Liver (tissue), 9 donors: ENCODE data around the gene PPP2R2C. TPM values are rescaled to one million over a fixed set of nuclear protein-coding genes. Genes with fewer than 3 reads are reported as not detected.
A peak's percentile ranks its signal among the peaks of the same experiment; 100 is the strongest.

ENCODE experiments used
- DNase-seq: peaks from one replicate; pipeline ENCODE4 v3.0.0-alpha.2; 2017; ENCODE audit warnings: low spot score
- H3K27ac ChIP-seq, 2 donors: one replicate each; pipeline ENCODE4 v1.7.0; 2013; ENCODE audit warnings: inconsistent platforms in 2 of 2, low read length in 2 of 2, control low read depth in 1 of 2, low read depth in 1 of 2, mild to moderate bottlenecking in 1 of 2
- H3K27me3 ChIP-seq, 4 donors: one replicate each; pipeline versions ENCODE4 v1.6.1 to v1.7.0; 2013; ENCODE audit warnings: low read length in 3 of 4, inconsistent platforms in 1 of 4, mild to moderate bottlenecking in 1 of 4, moderate library complexity in 1 of 4; ENCODE audit not compliant: control insufficient read depth in 4 of 4, insufficient read depth in 4 of 4
- H3K36me3 ChIP-seq, 4 donors: one replicate each; pipeline versions ENCODE4 v1.6.1 to v1.7.0; 2013; ENCODE audit warnings: low read length in 3 of 4, mild to moderate bottlenecking in 3 of 4, low read depth in 1 of 4, moderate library complexity in 1 of 4; ENCODE audit not compliant: control insufficient read depth in 4 of 4, insufficient read depth in 3 of 4
- H3K4me1 ChIP-seq, 4 donors: one replicate each; pipeline versions ENCODE4 v1.6.1 to v1.7.0; 2013; ENCODE audit warnings: low read length in 3 of 4, mild to moderate bottlenecking in 3 of 4, moderate library complexity in 1 of 4; ENCODE audit not compliant: control insufficient read depth in 4 of 4, insufficient read depth in 4 of 4
- H3K4me3 ChIP-seq, 3 donors: one replicate each; pipeline versions ENCODE4 v1.6.1 to v1.7.0; 2013; ENCODE audit warnings: low read length in 3 of 3, control low read depth in 1 of 3, low read depth in 1 of 3, mild to moderate bottlenecking in 1 of 3
- H3K9ac ChIP-seq, 2 donors: one replicate each; pipeline ENCODE4 v1.7.0; 2013; ENCODE audit warnings: low read length in 2 of 2, mild to moderate bottlenecking in 2 of 2, moderate library complexity in 2 of 2, control low read depth in 1 of 2, low read depth in 1 of 2
- H3K9me3 ChIP-seq, 4 donors: one replicate each; pipeline versions ENCODE4 v1.6.1 to v1.7.0; 2013; ENCODE audit warnings: low read length in 3 of 4; ENCODE audit not compliant: control insufficient read depth in 4 of 4
- CTCF ChIP-seq: fragments of 150-350 bp; IDR thresholded peaks from 2 replicates; pipeline ENCODE4 v1.5.1; 2017; ENCODE audit warnings: improper control_type of control experiment, low read depth, low read length; ENCODE audit not compliant: missing input control
- EGR1 ChIP-seq, 2 donors: IDR thresholded peaks; 2 replicates each; pipeline ENCODE4 v1.6.1; 2016 to 2018; ENCODE audit warnings: antibody characterized with exemption in 2 of 2, low read depth in 2 of 2
- HNF4A ChIP-seq, 2 donors: conservative IDR thresholded peaks; 2 replicates each; pipeline ENCODE4 v1.6.1; 2016; ENCODE audit warnings: antibody characterized with exemption in 2 of 2, mild to moderate bottlenecking in 2 of 2
- HNF4G ChIP-seq: IDR thresholded peaks from 2 replicates; pipeline ENCODE4 v1.6.1; 2016; ENCODE audit warnings: antibody characterized with exemption
- RAD21 ChIP-seq, 2 donors: IDR thresholded peaks; 2 replicates each; pipeline ENCODE4 v1.6.1; 2016; ENCODE audit warnings: antibody characterized with exemption in 2 of 2, mild to moderate bottlenecking in 2 of 2
- RXRA ChIP-seq, 2 donors: IDR thresholded peaks; 2 replicates each; pipeline ENCODE4 v1.6.1; 2017 to 2018; ENCODE audit warnings: antibody characterized with exemption in 2 of 2, mild to moderate bottlenecking in 1 of 2
- SP1 ChIP-seq: IDR thresholded peaks from 2 replicates; pipeline ENCODE4 v1.6.1; 2018; ENCODE audit warnings: antibody characterized with exemption, mild to moderate bottlenecking
- TAF1 ChIP-seq: conservative IDR thresholded peaks from 2 replicates; pipeline ENCODE4 v1.6.1; 2016; ENCODE audit warnings: antibody characterized with exemption, mild to moderate bottlenecking
- WGBS: extraction: QIAGEN DNeasy Blood & Tissue Kit; methylation state at CpG from one replicate; pipeline ENCODE4 v1.1.7; 2013; 5-methylcytosine and 5-hydroxymethylcytosine counted together
- polyA plus RNA-seq, 2 donors: library from polyadenylated mRNA; stranded (reverse) in 1 of 2; unstranded in 1 of 2; fragments of 200-250 nt in 1 of 2; fragments of >200 nt in 1 of 2; fragmentation: Nextera tagmentation in 1 of 2; extraction: Ambion mirVana in 1 of 2; gene quantifications; one replicate each; pipeline versions ENCODE4 v1.2.1 to v1.2.3, GENCODE V29; 2013 to 2015
- total RNA-seq, 2 donors: library from RNA; depleted of rRNA; stranded (reverse); fragments of >200 nt; gene quantifications; one replicate each; pipeline ENCODE4 v1.2.3, GENCODE V29; 2014
- TF ChIP-seq, protein P1 (sequence below): IDR thresholded peaks from 2 replicates; pipeline ENCODE4 v1.6.1; 2016; ENCODE audit warnings: antibody characterized with exemption
- donor health status: healthy.
- donor health status: healthy.
- donor health status: healthy.
- donor health status: healthy.
- donor health status: healthy.

The PPP2R2C gene
- total and polyA plus RNA-seq, 4 donors = under 0.01 to 0.01 TPM; not detected in 2

GRCh38 chr4:6332042-6332668, 140.3 kb downstream of the PPP2R2C start:
- 47% methylated on average over 18 of the region's 18 CpGs for WGBS
- DNase-seq = peak; percentile 47
- H3K27me3 ChIP-seq = no peaks in the 10 kb centered on the region
- peaks cover 0 to 2% (median 0%) of the 10 kb centered on the region in 4 donors for H3K9me3 ChIP-seq
- H3K27ac ChIP-seq = no peak overlapping the region
- no peak overlapping the region for H3K4me3 ChIP-seq
- TF ChIP-seq HNF4G (no peak), RAD21 (IDR thresholded peaks at IDR 0.05) (peak; percentile 58 to 71), RXRA (IDR thresholded peaks at IDR 0.05) (no peak), HNF4A (conservative IDR thresholded peaks at IDR 0.05) (no peak), CTCF (peak; percentile 55)
- H3K36me3 ChIP-seq = no peaks in the 10 kb centered on the region
- H3K9ac ChIP-seq = no peak overlapping the region
- H3K4me1 ChIP-seq = peaks cover 0 to under 1% (median 0%) of the 10 kb centered on the region in 4 donors

GRCh38 chr4:6331468-6331867, 140.9 kb downstream of the PPP2R2C start:
- H3K9ac ChIP-seq = no peak overlapping the region
- no peak for DNase-seq
- H3K4me3 ChIP-seq = no peak overlapping the region
- no peaks in the 10 kb centered on the region for H3K36me3 ChIP-seq
- H3K27me3 ChIP-seq = no peaks in the 10 kb centered on the region
- H3K27ac ChIP-seq = no peak overlapping the region
- WGBS = 92% methylated on average over 6 of the region's 6 CpGs
- H3K4me1 ChIP-seq = no peaks in the 10 kb centered on the region
- H3K9me3 ChIP-seq = peaks cover 0 to 2% (median 0%) of the 10 kb centered on the region in 4 donors
- TF ChIP-seq HNF4A (conservative IDR thresholded peaks at IDR 0.05) = no peak
- TF ChIP-seq EGR1 (IDR thresholded peaks at IDR 0.05; ENCODE audit: low read depth in 2 of 2) = no peak
- TF ChIP-seq RXRA (IDR thresholded peaks at IDR 0.05) = no peak

DNA sequence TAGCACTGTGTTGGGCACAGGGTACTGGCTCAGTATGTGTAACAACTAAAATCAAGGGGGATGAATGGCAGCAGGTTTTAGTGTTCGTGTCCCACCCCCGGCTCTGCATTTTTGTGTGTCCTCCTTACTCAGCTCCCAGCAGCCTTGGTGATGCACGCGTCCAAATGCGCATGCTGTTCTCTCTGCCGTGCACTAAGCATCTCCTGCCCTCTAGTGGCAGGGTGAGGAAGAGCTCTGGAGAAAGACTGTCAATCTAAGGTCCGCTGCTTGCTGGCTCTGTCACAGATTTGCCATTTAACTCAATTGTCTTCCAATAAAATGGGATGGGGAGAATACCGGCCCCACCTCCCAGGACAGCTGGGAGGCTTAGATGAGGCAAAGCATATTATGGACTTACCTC, 141.4 kb downstream of the PPP2R2C start:
- Histone ChIP-seq H3K4me3 (no peak overlapping the region), H3K9me3 (peaks cover 0 to 2% (median 0%) of the 10 kb centered on the region in 4 donors), H3K27ac (no peak overlapping the region), H3K9ac (no peak overlapping the region), H3K4me1 (no peaks in the 10 kb centered on the region), H3K36me3 (no peaks in the 10 kb centered on the region), H3K27me3 (no peaks in the 10 kb centered on the region)
- TF ChIP-seq CTCF (peak; percentile 65), SP1 (no peak), TAF1 (no peak), RAD21 (IDR thresholded peaks at IDR 0.05) (peak; percentile 64 to 66)
- TF ChIP-seq, protein P1, sequence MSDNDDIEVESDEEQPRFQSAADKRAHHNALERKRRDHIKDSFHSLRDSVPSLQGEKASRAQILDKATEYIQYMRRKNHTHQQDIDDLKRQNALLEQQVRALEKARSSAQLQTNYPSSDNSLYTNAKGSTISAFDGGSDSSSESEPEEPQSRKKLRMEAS = no peak
- WGBS = 64% methylated on average over 8 of the region's 8 CpGs
- DNase-seq = no peak
